Measurements from ENCODE around the gene LDAH.

The LDAH gene

GRCh38 chr2:20678086-20678395 is 144.9 kb downstream of the LDAH start:
- DNase-seq: no peak

DNA sequence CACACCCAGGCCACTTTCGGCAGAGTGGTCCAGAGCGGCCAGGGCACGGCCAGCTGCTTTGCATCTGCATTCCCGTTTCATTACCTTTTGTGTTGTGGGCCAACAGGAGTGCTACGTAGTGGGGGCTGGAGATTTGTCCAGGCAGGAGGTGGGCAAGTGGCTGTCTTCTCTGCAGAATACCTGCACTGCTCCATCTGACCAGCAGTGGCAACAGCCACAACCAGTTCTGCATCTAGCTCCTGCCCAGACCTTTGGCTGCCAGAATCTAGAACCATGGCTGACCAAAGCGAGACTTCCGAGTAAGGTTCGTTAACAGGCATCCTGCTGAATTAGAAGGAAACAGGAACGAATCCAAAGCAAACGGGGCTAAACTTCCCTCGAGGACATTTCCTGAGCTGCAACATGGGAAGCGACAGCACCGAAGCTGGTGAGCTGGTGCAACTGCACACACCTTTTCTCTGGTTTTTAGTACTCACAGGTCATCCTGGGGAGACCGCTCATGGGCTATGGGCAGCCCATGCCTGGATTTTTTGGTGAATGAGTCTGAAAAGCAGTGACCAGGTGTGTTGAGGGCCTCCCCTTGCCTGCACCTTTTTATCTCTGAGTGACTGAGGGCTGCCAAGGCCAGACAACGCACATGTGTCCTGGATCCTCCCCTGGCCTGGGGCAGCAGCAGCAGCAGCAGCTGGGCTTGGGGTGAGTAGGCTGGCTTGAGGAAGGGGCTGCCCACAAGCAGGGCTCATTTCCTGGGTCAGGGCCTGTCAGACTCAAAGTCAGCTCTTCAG is 145.4 kb downstream of the LDAH start:
- DNase-seq: no peak

GRCh38 chr2:20676353-20677215 is 146.3 kb downstream of the LDAH start:
- DNase-seq: no peak

DNA sequence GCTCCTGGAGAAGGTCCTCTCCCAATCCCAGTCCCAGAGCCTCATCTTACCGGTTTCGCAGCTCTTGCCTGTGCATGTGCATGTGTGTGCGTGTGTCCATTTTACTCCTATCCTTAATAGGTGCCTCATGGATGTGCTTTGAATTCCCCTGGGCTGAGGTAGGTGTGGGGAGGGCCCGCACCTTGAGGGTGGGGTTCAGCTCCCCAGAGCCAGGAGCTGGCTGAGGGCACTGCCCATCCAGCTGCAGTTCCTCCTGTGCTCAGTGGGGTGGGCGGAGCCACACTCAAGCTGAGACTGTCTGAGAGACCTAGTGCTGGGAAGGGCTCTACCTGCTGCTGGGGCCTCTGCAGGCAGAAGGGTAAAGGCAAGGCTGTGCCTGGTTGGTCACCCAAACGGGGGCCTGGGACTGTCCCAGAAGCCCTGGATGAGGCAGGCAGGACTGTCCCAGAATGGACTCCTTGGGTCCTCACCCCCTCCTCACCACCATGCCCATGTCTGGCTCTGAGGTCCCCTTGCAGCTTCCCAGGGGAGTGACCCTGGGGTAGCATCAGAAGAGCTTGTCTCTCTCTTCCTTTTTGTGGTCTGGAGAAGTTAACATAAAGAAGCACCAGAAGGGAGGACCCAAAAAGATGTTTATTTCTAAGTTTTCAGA is 147.1 kb downstream of the LDAH start:
- DNase-seq: peak in 1 of 3 donors; percentile 15

DNA sequence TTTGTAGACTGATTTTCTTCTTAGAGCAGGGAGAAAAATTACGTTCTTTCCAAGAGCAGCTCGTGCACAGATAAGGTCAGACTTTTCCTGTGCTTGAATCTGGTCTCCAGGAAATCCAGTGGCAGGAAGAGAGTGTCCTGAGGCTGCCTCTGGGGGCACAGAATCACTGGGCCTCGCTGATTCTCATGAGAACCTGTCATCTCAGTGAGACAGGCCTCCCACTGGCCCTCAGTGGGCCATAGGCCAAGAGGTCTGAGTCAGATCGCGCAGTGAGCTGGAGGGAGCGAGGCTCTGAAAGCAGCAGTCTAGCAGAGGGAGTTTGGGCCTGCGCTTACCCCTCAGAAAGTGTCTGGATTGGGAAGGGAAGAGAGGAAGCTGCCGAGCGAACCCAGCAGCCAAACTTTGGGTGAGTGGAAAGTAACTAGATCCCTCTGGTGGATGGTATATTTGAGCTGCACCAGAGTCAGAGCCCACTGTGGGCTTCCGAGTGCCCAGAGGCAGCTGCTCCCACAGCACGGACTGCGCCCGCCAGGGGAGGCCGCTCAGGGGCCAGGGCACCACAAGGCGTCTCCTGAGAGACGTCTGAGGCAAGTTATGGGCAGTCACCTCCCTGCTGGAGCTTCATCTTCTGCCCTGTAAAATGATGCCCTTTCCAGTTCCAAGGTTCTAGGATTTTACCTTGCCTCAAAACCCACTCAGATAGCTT is 147.8 kb downstream of the LDAH start:
- DNase-seq: peak in 1 of 3 donors; percentile 19

- no peak for DNase-seq
These were observed 148.5 kb downstream of the LDAH start for GRCh38 chr2:20674309-20674965.

DNA sequence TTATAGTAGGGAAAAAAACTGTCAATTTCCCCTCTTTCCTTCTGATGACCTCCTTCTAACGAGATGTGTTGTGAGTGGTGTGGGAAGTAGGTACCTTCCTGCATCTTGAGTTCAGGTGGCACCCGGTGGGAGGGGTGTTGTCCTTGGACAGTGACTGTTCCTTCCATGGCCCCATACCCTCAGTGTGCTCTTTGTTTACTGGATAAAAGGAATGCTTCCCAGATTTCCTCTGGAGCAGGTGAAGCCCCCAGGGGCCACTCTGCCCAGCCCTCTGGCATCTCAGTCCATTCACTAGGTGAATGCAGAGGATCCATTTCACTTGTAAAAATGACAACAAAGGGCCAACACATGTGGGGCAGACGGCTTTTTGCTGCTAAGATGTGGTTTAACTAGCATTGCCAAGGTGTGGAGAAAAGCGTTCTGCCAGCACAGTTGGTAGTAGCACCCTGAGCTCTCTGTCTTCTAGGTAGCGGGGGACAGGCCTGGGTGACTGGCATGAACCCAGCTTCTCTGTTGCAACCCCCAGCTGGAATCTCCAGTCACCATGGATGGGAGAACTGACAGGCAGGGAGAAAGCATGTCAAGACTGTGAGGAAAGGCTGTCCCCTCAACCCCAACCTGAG is 149.1 kb downstream of the LDAH start:
- no peak for DNase-seq

DNA sequence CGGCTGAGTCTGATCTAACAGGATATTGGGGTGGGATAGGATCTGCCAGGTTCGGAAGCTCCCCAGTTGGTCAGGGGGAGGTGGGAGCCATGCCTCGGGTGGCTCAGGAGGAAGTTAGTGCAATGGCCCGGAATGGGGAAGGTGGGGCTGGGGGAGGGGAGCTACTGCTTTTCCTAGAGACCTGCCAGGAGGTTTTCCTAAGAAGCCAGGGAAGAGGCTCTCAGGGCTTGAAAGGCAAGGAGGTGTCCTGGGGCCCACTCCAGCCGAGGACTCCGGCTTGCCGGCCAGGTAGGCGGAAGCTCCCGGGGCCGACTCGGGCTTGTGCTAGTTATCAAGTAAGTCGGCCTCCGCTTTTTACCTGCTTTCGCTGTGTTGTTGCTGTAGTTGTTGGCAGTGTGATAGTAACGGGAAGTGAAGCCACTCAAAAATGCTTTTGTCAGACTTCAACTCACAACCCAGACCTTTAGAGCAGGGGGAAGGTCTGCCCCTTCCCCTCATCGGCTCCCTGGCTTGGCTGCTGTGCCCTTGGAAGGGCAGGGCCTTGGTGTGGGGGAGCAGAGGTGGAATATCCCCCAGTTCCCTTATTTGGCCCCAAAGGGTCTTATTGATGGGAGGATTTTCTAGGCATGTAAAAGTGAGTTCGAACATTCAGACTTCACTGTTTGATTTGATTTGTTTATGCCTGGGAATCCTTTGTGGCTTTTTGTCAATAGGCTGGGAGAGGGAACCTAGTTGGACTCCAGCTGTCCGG is 150.5 kb downstream of the LDAH start:
- DNase-seq: no peak

DNA sequence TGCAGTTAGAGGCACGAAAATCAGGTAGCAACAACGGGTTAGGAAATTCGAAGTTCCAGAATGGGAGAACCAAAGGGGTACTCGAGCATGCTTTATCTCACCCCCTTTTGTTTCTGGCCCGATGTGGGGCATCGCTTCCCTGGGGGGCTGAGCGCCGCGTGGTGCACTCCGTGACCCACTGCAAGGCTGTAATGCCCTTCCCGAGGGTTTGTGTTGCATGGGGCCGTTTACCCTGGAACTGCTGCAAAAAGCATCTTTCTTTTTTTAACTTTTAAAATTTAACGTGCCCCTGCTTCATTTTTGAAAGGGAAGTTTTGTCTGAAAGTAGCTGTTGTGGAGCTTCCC is 151.2 kb downstream of the LDAH start:
- no peak for DNase-seq

DNA sequence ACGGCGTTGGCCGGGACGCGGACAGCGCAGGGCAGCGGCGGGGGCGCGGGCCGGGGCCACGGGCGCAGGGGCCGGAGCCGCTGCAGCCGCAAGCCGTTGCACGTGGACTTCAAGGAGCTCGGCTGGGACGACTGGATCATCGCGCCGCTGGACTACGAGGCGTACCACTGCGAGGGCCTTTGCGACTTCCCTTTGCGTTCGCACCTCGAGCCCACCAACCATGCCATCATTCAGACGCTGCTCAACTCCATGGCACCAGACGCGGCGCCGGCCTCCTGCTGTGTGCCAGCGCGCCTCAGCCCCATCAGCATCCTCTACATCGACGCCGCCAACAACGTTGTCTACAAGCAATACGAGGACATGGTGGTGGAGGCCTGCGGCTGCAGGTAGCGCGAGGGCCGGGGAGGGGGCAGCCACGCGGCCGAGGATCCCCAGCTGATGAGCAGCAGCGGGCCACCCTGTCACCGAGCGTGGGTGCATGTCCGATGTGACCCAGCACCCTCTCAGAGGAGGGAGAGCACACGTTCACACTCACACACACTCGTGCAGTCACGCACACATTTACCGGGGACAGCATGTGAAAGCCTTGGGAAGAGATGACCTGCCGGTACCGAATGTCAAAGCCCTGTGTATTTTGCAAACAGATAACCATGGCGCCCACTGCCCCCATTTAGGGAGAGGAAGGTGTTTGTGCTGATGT is 151.7 kb downstream of the LDAH start:
- no peak for DNase-seq

DNA sequence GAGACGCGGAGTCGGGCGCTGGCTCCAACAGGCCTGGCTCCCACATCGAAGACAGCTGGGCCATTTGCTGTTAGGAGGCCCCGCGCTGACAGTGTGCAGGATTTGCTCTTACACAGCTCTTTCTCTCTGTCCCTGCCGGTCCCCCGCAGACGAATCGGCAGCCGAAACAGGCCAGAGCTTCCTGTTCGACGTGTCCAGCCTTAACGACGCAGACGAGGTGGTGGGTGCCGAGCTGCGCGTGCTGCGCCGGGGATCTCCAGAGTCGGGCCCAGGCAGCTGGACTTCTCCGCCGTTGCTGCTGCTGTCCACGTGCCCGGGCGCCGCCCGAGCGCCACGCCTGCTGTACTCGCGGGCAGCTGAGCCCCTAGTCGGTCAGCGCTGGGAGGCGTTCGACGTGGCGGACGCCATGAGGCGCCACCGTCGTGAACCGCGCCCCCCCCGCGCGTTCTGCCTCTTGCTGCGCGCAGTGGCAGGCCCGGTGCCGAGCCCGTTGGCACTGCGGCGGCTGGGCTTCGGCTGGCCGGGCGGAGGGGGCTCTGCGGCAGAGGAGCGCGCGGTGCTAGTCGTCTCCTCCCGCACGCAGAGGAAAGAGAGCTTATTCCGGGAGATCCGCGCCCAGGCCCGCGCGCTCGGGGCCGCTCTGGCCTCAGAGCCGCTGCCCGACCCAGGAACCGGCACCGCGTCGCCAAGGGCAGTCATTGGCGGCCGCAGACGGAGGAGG is 152.4 kb downstream of the LDAH start:
- DNase-seq: peak in 2 of 3 donors; percentile 18 to 25

GRCh38 chr2:20669562-20670314 is 153.2 kb downstream of the LDAH start:
- DNase-seq: no peak

- no peak for DNase-seq
These were observed 153.9 kb downstream of the LDAH start for GRCh38 chr2:20668871-20669475.

DNA sequence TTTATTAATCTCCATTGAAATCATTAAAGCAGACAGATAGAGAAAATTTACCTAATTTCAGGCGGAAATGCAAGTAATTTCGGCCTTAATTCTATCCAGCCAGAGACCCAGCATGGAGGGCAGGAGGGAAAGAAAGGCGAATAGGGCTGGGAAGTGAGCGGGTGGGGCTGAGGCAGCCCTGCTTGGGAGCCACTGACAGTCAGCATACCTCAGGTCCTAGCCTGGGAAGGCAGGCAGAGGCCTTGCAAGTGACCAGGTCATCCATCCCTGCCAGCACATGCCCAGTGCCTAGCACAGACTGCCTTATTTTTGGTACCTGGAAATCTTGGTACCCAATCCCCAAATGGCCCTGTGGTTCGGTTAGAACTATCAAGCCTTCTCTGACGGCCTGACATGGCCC is 154.4 kb downstream of the LDAH start:
- DNase-seq: no peak

- DNase-seq: no peak
These were observed 155.1 kb downstream of the LDAH start for GRCh38 chr2:20667531-20668401.

DNA sequence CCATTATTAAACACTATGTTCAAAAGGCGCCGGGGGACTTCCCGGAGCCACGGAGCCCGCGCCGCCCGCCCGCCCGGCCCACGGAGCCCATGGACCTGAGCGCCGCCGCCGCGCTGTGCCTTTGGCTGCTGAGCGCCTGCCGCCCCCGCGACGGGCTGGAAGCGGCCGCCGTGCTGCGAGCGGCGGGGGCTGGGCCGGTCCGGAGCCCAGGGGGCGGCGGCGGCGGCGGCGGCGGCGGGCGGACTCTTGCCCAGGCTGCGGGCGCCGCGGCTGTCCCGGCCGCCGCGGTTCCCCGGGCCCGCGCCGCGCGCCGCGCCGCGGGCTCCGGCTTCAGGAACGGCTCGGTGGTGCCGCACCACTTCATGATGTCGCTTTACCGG is 155.8 kb downstream of the LDAH start:
- peak; percentile 40 to 68 (median 54) for DNase-seq

- DNase-seq: peak; percentile 22 to 56 (median 28)
These were observed 156.4 kb downstream of the LDAH start, which contains the start of gene GDF7 for GRCh38 chr2:20666304-20667150. GDF7 (plus strand) TSS chr2:20667144; CDS start chr2:20667240, 96 bp downstream.
